KMS-11 (cell line): Measurements from ENCODE around the gene TRIM43.
"Not testable (repeated sequence)": the region's sequence is repeated elsewhere in the genome, so short reads cannot be mapped to it uniquely, and the experiment has no call there.

Experiments used
- H2AFZ ChIP-seq: fragments of 200-600 bp; sonication (generic); 2 replicates; pipeline ENCODE4 v1.6.1; 2016; ENCODE audit warnings: antibody characterized with exemption, mixed run types, low read depth
- H3K27ac ChIP-seq: fragments of 200-600 bp; sonication (generic); 2 replicates; pipeline ENCODE4 v1.6.1; 2016; ENCODE audit warnings: mild to moderate bottlenecking, mixed run types
- H3K27me3 ChIP-seq: fragments of 200-600 bp; sonication (generic); 2 replicates; pipeline ENCODE4 v1.6.1; 2017; ENCODE audit warnings: mild to moderate bottlenecking, low read depth, mixed run types, moderate library complexity; ENCODE audit not compliant: insufficient read depth
- H3K36me3 ChIP-seq: fragments of 200-600 bp; sonication (generic); 2 replicates; pipeline ENCODE4 v1.6.1; 2017; ENCODE audit warnings: mild to moderate bottlenecking, mixed run types; ENCODE audit not compliant: insufficient read depth
- H3K4me1 ChIP-seq: fragments of 200-600 bp; sonication (generic); 2 replicates; pipeline ENCODE4 v1.6.1; 2016; ENCODE audit warnings: mild to moderate bottlenecking, low read depth, mixed run types; ENCODE audit not compliant: poor library complexity, severe bottlenecking
- H3K4me2 ChIP-seq: fragments of 200-600 bp; sonication (generic); 2 replicates; pipeline ENCODE4 v1.7.0; 2016; ENCODE audit warnings: mild to moderate bottlenecking, mixed run types
- H3K4me3 ChIP-seq: fragments of 200-600 bp; sonication (generic); IDR thresholded peaks from 2 replicates; pipeline ENCODE4 v1.6.1; 2017; ENCODE audit warnings: low read depth, low read length, mixed read lengths; ENCODE audit not compliant: insufficient read depth
- H3K79me2 ChIP-seq: fragments of 200-600 bp; sonication (generic); 2 replicates; pipeline ENCODE4 v1.6.1; 2016; ENCODE audit warnings: low read depth, mixed run types; ENCODE audit not compliant: insufficient read depth
- H3K9ac ChIP-seq: fragments of 200-600 bp; sonication (generic); 2 replicates; pipeline ENCODE4 v1.6.1; 2016; ENCODE audit warnings: mild to moderate bottlenecking, mixed run types
- H4K20me1 ChIP-seq: fragments of 200-600 bp; sonication (generic); 2 replicates; pipeline ENCODE4 v1.6.1; 2016; ENCODE audit warnings: mild to moderate bottlenecking, mixed run types; ENCODE audit not compliant: insufficient read depth

Gene TRIM43

DNA sequence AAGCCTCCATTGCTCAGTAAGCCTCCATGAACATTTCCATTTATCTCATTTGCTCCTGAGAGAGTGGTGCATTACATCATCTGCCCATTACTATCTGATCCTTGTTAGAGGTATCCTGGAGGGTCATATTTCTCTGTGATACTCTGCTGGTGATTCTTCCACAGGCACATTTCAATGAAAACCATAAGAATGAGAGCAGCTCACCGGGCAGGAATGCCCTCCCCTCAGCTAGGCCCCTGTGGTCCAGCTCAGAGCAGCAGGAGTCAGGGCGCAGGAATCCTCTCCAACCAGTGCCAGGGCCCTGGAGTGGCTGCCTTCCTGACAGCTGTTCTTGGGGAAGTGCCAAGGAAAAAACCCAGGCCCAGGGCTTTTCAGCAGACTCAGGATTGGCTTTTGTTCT is 50.0 kb downstream of the TRIM43 start:
- H3K36me3 ChIP-seq, result not testable (repeated sequence)

DNA sequence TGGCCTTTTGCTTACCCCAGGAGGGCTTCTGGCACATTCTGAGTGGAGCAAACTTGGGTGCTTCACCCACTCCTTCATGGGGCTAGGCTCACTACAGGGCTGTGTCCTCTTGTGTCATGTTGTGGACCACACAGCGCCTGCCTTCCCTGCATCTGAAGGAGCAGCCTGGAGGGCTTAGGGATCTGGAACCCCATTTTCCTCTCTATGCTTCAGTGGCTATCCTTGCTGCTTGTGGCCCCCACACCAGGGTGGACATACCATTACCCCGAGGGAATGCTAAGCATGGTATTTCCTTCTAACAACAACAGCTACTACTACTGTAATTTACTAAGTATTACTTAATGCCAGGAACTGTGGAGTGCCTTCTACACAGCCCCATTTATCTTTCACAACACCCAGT is 50.6 kb downstream of the TRIM43 start:
- not testable (repeated sequence) for H3K36me3 ChIP-seq, H2AFZ ChIP-seq, H3K4me3 ChIP-seq, H4K20me1 ChIP-seq, H3K4me1 ChIP-seq, H3K27ac ChIP-seq, H3K4me2 ChIP-seq, H3K9ac ChIP-seq, H3K79me2 ChIP-seq, H3K27me3 ChIP-seq

More for the DNA sequence above, 50.0 kb downstream of the TRIM43 start:
- H3K4me2 ChIP-seq, H3K4me3 ChIP-seq, H3K27me3 ChIP-seq, H4K20me1 ChIP-seq, H2AFZ ChIP-seq, H3K9ac ChIP-seq, H3K4me1 ChIP-seq, H3K27ac ChIP-seq, H3K79me2 ChIP-seq: not testable (repeated sequence)

DNA sequence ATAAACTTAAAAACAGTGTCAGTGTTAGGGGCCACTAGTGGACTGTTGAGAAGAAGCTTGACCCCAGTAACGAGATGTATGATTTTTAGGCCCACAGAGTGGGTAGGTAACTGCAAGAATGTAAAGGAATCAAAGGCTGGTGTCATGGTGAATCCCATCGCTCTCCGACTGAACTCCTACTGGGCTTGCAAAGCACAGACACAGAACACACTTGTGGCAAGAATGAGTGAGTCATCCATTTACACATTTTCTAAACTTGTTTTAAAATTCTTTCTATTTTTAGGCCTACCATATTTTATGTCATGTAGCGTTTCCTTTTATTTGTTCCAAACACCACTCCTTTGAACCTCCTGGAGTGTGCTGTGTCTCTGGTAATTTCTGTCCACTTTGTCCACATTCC is 51.1 kb downstream of the TRIM43 start:
- not testable (repeated sequence) for H3K4me3 ChIP-seq, H3K79me2 ChIP-seq, H3K4me1 ChIP-seq, H4K20me1 ChIP-seq, H3K4me2 ChIP-seq, H3K9ac ChIP-seq, H3K27ac ChIP-seq, H3K36me3 ChIP-seq, H3K27me3 ChIP-seq, H2AFZ ChIP-seq

DNA sequence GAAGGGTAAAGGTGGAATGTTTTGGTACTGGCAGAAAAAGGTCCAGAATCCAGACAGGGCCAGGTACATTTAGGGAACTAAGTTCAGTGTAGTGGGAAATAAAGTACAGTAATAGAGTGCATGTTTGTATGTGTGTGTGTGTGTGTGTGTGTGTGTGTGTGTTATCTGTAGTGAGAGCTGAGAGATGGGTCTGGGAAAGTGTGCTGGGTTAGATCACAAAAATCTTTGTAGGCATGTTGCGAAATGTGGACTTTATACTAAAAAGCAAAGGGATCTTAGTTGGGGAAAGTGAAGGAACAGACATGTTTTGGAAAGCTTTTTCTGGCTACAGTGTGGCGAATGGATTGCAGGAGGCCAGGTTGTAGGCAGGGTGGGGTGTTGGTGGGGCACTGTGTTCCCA is 53.5 kb downstream of the TRIM43 start:
- not testable (repeated sequence) for H3K27ac ChIP-seq, H2AFZ ChIP-seq, H3K4me3 ChIP-seq, H3K9ac ChIP-seq, H3K36me3 ChIP-seq, H3K4me1 ChIP-seq, H3K27me3 ChIP-seq, H4K20me1 ChIP-seq, H3K79me2 ChIP-seq, H3K4me2 ChIP-seq

DNA sequence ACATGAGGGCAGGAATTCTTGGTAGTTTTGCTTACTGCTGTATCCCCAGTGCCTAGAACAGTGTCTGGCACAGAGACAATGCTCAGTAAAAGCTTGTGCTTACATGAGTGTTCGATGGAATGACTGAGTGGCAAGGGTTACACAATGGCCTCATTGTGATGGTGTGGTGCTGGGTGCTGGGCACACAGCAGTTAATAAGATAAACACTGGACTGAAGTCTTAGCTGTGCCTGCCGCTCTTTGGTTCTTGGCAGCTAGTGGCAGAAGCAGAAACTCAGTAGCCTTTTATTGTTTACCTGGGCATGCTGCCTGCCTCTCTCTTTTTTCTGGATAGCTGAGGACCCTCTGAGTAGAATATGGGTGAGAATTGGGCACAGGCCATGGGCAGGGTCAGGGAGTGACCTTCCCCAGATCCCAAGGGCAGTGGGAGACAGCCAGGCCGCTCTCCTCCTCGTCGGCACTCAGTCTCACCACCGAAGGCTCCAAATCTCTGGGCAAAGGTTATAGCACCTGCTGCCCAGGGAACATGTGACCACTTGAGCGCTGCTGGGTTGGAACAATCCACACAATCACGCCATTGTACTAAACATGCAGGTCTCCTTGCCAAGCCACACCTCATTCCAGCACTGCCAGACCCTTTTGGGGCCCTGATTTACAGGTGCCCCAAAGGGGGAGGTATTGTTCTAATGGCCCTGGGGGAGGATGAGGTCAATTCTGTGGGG is 54.6 kb downstream of the TRIM43 start:
- H3K36me3 ChIP-seq, H3K27ac ChIP-seq, H3K9ac ChIP-seq, H3K4me3 ChIP-seq, H3K4me1 ChIP-seq, H2AFZ ChIP-seq, H3K79me2 ChIP-seq, H4K20me1 ChIP-seq, H3K27me3 ChIP-seq, H3K4me2 ChIP-seq: not testable (repeated sequence)

DNA sequence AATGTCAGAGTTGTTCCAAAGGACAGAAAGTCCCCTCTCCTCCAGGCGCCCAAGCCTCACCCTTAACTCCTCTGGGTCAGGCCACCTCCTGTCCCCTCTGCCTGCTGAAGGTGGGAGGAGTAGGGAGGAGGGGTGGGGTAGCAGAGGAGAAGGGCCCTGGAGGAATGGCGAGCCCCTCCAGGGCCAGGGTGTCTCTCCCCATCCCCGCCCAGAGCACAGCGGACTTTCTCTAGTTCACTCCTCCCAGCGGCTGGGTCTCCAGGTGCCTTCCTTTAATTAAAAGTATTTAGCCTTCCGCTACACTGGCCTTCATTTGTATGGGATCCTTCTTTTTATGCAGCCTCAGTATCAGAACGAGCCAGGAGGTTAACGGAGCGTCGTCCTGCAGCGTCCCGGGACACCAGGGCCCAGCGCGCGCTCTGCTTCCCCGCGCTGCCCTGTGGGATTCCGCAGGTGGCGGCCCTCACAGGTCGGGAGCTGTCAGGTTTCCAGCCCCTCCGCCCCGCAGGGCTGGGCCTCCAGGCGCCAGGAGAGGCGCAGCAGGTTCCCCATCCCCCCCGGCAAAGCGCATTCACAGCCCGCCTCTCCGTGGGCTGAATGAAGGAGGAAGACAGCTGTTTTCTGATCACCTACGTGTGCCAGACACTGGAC is 57.2 kb downstream of the TRIM43 start:
- not testable (repeated sequence) for H3K4me1 ChIP-seq, H3K4me2 ChIP-seq, H3K27me3 ChIP-seq, H3K9ac ChIP-seq, H3K79me2 ChIP-seq, H3K27ac ChIP-seq, H3K4me3 ChIP-seq, H4K20me1 ChIP-seq, H2AFZ ChIP-seq, H3K36me3 ChIP-seq
